Lung (tissue), 12 donors: Measurements from ENCODE around the gene MST1. TPM values are rescaled to one million over a fixed set of nuclear protein-coding genes. Genes with fewer than 3 reads are reported as not detected.
A peak's percentile ranks its signal among the peaks of the same experiment; 100 is the strongest.

Source experiments
- ATAC-seq: fragments of 200-7000 bp; cut with Tn5 transposase; one replicate; pipeline ENCODE4 v1.9.1; 2020; ENCODE audit warnings: moderate number of reproducible peaks; ENCODE audit not compliant: insufficient read depth, low FRiP score
- DNase-seq, 3 donors: peaks; one replicate each; pipeline ENCODE4 v3.0.0-alpha.2; 2013 to 2017
- H3K27ac ChIP-seq, 2 donors: one replicate each; pipeline ENCODE4 v1.5.1; 2013; ENCODE audit warnings: mild to moderate bottlenecking in 2 of 2, moderate library complexity in 2 of 2, control low read depth in 1 of 2, inconsistent platforms in 1 of 2, low read depth in 1 of 2, low read length in 1 of 2
- H3K27me3 ChIP-seq, 3 donors: one replicate each; pipeline ENCODE4 v1.5.1; 2013; ENCODE audit warnings: low read length in 2 of 3; ENCODE audit not compliant: control insufficient read depth in 3 of 3, insufficient read depth in 3 of 3
- H3K36me3 ChIP-seq, 4 donors: one replicate each; pipeline ENCODE4 v1.5.1; 2013; ENCODE audit warnings: low read length in 4 of 4, mild to moderate bottlenecking in 1 of 4, moderate library complexity in 1 of 4; ENCODE audit not compliant: control insufficient read depth in 4 of 4, insufficient read depth in 4 of 4
- H3K4me1 ChIP-seq, 5 donors: one replicate each; pipeline ENCODE4 v1.5.1; 2013; ENCODE audit warnings: low read length in 5 of 5, mild to moderate bottlenecking in 2 of 5, moderate library complexity in 1 of 5; ENCODE audit not compliant: control insufficient read depth in 5 of 5, insufficient read depth in 5 of 5
- H3K4me3 ChIP-seq: one replicate; pipeline ENCODE4 v1.5.1; 2013; ENCODE audit warnings: mild to moderate bottlenecking, control low read depth, moderate library complexity
- H3K9ac ChIP-seq, 2 donors: one replicate each; pipeline ENCODE4 v1.5.1; 2013; ENCODE audit warnings: low read length in 2 of 2, control low read depth in 1 of 2; ENCODE audit not compliant: insufficient read depth in 1 of 2
- H3K9me3 ChIP-seq, 4 donors: one replicate each; pipeline ENCODE4 v1.5.1; 2013; ENCODE audit warnings: low read length in 3 of 4, mild to moderate bottlenecking in 1 of 4, moderate library complexity in 1 of 4; ENCODE audit not compliant: control insufficient read depth in 4 of 4, insufficient read depth in 3 of 4
- CTCF ChIP-seq: IDR thresholded peaks from 2 replicates; pipeline ENCODE4 v1.5.1; 2012; ENCODE audit warnings: mild to moderate bottlenecking; ENCODE audit errors: control extremely low read depth, extremely low read depth
- WGBS, 2 donors: extraction: QIAGEN DNeasy Blood & Tissue Kit; methylation state at CpG; one replicate each; pipeline ENCODE4 v1.1.7; 2013; 5-methylcytosine and 5-hydroxymethylcytosine counted together
- polyA plus RNA-seq, 2 donors: library from polyadenylated mRNA; stranded (reverse); fragments of 200-250 nt; gene quantifications; one replicate each; pipeline ENCODE4 v1.2.1, GENCODE V29; 2013
- total RNA-seq, 2 donors: library from RNA; depleted of rRNA in 1 of 2; stranded (reverse); fragments of >200 nt in 1 of 2; gene quantifications; one replicate each; pipeline ENCODE4 v1.2.1, GENCODE V29; 2014 to 2021
- donor health status: control.
- donor health status: control.
- donor health status: Bipolar disorder and iron deficiency.
- donor health status: healthy.
- donor health status: DM: yes; HTN: yes; CAD: no.

Gene MST1
- total and polyA plus RNA-seq, 4 donors: 8.3 to 27.0 (median 17.2) TPM

GRCh38 chr3:49721896-49722781, 32.9 kb upstream of the MST1 start:
- peak overlapping the region in 1 of 2 donors; percentile 94 for H3K27ac ChIP-seq
- no peaks in the 10 kb centered on the region for H3K27me3 ChIP-seq
- 90 to 94% methylated on average over 26 of the region's 26 CpGs for WGBS, 2 donors
- H3K9me3 ChIP-seq: no peaks in the 10 kb centered on the region
- no peak for TF ChIP-seq CTCF
- peaks cover 0 to 32% (median 11%) of the 10 kb centered on the region in 5 donors for H3K4me1 ChIP-seq
- ATAC-seq (no peak), DNase-seq (no peak)
- H3K9ac ChIP-seq: no peak overlapping the region
- H3K4me3 ChIP-seq: no peak overlapping the region
- peaks cover 3 to 34% (median 23%) of the 10 kb centered on the region in 4 donors for H3K36me3 ChIP-seq

- no peak for TF ChIP-seq CTCF
- ATAC-seq: no peak
- 86 to 91% methylated on average over 9 of the region's 9 CpGs for WGBS, 2 donors
- peaks cover 0 to 31% (median 17%) of the 10 kb centered on the region in 4 donors for H3K36me3 ChIP-seq
- H3K9me3 ChIP-seq: no peaks in the 10 kb centered on the region
- peaks cover 0 to 32% (median 11%) of the 10 kb centered on the region in 5 donors for H3K4me1 ChIP-seq
- no peak for DNase-seq
- no peak overlapping the region for H3K9ac ChIP-seq
- H3K27me3 ChIP-seq: no peaks in the 10 kb centered on the region
- no peak overlapping the region for H3K27ac ChIP-seq
- no peak overlapping the region for H3K4me3 ChIP-seq
Observed at GRCh38 chr3:49721596-49721895, 32.3 kb upstream of the MST1 start.

- Histone ChIP-seq H3K27me3 (no peaks in the 10 kb centered on the region), H3K9me3 (no peaks in the 10 kb centered on the region), H3K36me3 (peaks cover 0 to 31% (median 18%) of the 10 kb centered on the region in 4 donors), H3K27ac (no peak overlapping the region), H3K4me3 (no peak overlapping the region), H3K9ac (no peak overlapping the region), H3K4me1 (peaks cover 0 to 32% (median 11%) of the 10 kb centered on the region in 5 donors)
- DNase-seq (peak in 1 of 3 donors; percentile 2), ATAC-seq (no peak)
- no peak for TF ChIP-seq CTCF
- WGBS, 2 donors: 78 to 90% methylated on average over 4 of the region's 4 CpGs
Observed at GRCh38 chr3:49720855-49721595, 31.8 kb upstream of the MST1 start.
